H1 (cell line): ENCODE data around the gene NOX5.

Experiments
- BRCA1 ChIP-seq: IDR thresholded peaks from 2 replicates; pipeline ENCODE4 v1.6.1; 2012; ENCODE audit warnings: low read depth, low read length, improper control_type of control experiment
- CHD2 ChIP-seq: IDR thresholded peaks from 2 replicates; pipeline ENCODE4 v1.6.1; 2012; ENCODE audit warnings: low read length, improper control_type of control experiment
- RBBP5 ChIP-seq: IDR thresholded peaks from 2 replicates; pipeline ENCODE4 v1.7.1; 2012; ENCODE audit warnings: low read depth, mild to moderate bottlenecking, inconsistent platforms, low read length, moderate library complexity, borderline replicate concordance

DNA sequence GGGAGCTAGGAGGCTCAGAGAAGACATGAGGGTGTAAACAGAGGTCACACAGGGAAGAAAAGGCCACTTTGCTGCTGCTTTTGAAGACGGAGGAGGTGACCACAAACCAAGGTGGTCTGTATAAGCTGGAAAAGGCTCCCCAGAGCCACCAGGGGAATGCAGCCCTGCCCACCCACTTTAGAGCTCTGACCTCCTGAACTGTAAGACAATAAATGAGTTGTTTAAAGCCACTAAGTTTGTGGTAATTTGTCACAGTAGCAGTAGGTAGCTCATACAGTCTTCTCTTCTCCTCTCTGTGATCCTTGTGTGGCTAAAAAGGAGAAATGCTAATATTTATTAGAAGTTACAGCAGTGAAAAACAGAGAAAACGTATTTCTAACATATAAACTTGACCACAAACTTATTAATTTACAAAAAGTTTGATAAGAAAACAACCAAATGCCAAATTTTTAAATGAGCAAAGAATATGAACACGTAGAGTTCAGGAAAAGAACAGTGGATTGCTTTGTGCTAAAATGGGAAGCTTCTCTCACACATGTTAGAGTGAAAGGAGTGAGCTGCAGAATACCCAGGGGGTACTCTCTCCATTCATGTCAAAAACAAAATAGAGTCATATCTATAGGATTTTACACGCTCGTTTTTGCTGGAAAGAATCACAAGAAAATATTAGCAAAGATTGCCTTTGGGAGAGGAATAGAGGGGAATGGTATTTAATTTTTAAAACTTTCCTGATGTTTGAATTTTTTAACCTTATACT, 71.0 kb downstream of the NOX5 start:
- no peak for TF ChIP-seq RBBP5
- TF ChIP-seq CHD2, result no peak
- TF ChIP-seq BRCA1, result no peak
